H4 (cell line): Measurements from ENCODE around the gene SEC11A. TPM values are rescaled to one million over a fixed set of nuclear protein-coding genes. Genes with fewer than 3 reads are reported as not detected.
"Not testable (repeated sequence)": the region's sequence is repeated elsewhere in the genome, so short reads cannot be mapped to it uniquely, and the experiment has no call there.

Experiments used
- DNase-seq: peaks from one replicate; pipeline ENCODE4 v3.0.0-alpha.2; 2015; ENCODE audit warnings: low spot score
- total RNA-seq: library from RNA; depleted of rRNA; stranded (reverse); fragments of >200 nt; shearing (Covaris generic); gene quantifications from 2 replicates; pipeline ENCODE4 v1.2.3, GENCODE V29; 2014; rRNA removed

The SEC11A gene
- total RNA-seq, 1 experiment from 2014 or later: 244 TPM

GRCh38 chr15:84642640-84643039, 73.3 kb downstream of the SEC11A start:
- not testable (repeated sequence) for DNase-seq

GRCh38 chr15:84641871-84642270, 74.1 kb downstream of the SEC11A start:
- not testable (repeated sequence) for DNase-seq

- peak; percentile 28 for DNase-seq
Observed at GRCh38 chr15:84638103-84638502, 77.8 kb downstream of the SEC11A start.

GRCh38 chr15:84634228-84634837, 81.6 kb downstream of the SEC11A start:
- DNase-seq: no peak

GRCh38 chr15:84633311-84634227, 82.4 kb downstream of the SEC11A start:
- no peak for DNase-seq

DNA sequence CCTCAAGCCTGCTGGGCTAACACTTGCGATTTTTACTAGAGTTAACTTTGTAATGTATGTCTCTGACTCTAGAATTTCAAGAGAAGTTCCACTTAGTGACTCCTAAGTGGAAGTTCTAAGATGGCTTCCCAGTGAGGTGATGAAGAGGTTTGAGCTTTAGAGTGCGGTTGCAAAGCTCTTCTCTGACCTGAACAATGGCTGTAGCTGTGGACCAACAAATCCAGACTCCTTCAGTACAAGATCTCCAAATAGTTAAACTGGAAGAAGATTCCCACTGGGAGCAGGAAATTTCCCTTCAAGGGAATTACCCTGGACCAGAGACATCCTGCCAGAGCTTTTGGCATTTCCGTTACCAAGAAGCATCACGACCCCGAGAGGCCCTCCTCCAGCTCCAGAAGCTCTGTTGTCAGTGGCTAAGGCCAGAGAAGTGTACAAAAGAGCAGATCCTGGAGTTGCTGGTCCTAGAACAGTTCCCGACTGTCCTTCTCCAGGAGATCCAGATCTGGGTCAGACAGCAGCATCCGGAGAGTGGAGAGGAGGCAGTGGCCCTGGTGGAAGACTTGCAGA, 84.2 kb downstream of the SEC11A start:
- no peak for DNase-seq

DNA sequence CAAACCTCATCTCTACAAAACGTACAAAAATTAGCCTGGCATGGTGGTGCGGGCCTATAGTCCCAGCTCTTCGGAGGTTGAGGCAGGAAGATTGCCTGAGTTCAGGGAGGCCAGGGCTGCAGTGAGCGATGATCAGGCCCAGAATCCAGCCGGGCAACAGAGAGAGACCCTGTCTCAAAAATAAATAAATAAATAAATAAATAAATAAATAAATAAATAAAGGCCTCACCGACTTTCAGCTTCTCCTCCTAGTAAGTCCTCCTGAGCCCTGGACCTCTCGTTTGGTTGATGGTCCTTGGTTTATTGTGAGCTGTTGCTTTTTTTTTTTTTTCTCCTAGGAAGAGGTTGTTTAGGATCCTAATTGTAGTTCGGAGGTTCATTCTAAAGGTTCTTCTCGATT, 86.9 kb downstream of the SEC11A start:
- no peak for DNase-seq

- DNase-seq: no peak
Observed at GRCh38 chr15:84625123-84625522, 90.8 kb downstream of the SEC11A start.

GRCh38 chr15:84624359-84624758, 91.6 kb downstream of the SEC11A start:
- DNase-seq: no peak

DNA sequence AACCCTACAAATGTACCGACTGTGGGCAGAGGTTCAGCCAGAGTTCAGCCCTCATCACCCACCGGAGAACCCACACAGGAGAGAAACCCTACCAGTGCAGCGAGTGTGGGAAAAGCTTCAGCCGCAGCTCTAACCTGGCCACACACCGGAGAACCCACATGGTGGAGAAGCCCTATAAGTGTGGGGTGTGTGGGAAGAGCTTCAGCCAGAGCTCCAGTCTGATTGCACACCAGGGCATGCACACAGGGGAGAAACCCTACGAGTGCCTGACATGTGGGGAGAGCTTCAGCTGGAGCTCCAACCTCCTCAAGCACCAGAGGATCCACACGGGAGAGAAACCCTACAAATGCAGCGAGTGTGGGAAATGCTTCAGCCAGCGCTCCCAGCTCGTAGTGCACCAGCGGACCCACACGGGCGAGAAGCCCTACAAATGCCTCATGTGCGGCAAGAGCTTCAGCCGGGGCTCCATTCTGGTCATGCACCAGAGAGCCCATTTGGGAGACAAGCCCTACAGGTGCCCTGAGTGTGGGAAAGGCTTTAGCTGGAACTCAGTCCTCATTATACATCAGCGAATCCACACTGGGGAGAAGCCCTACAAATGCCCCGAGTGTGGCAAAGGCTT, 94.5 kb downstream of the SEC11A start:
- no peak for DNase-seq

DNA sequence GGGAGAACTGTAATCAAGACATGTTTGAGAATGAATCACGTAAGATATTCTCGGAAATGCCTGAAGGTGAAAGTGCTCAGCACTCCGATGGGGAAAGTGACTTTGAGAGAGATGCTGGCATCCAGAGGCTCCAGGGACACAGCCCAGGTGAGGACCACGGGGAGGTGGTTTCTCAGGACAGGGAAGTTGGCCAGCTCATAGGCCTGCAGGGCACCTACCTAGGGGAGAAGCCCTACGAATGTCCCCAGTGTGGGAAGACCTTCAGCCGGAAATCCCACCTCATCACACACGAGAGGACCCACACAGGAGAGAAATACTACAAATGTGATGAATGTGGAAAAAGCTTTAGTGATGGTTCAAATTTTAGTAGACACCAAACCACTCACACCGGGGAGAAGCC, 95.3 kb downstream of the SEC11A start:
- no peak for DNase-seq

Other genes starting within 250 kb of the SEC11A start
- gene ZSCAN2, start 115.1 kb downstream of the SEC11A start, total RNA-seq: 7.6 and 7.8 TPM in 2 replicates
- 17.9 and 27.1 TPM in 2 replicates for gene WDR73, start 61.9 kb downstream of the SEC11A start, total RNA-seq
- 11.3 and 28.5 TPM in 2 replicates for gene NMB, start 57.9 kb downstream of the SEC11A start, total RNA-seq
- 3.9 and 6.1 TPM in 2 replicates for gene ZNF592, start 32.5 kb upstream of the SEC11A start, total RNA-seq
- 0.15 and 0.39 TPM in 2 replicates for gene ALPK3, start 101.2 kb upstream of the SEC11A start, total RNA-seq
- 0.08 TPM in 1 of 2 replicates, not detected in the other for gene SLC28A1, start 168.5 kb upstream of the SEC11A start, total RNA-seq